ENCODE measurements around the gene PKDCC. TPM values are rescaled to one million over a fixed set of nuclear protein-coding genes. Genes with fewer than 3 reads are reported as not detected.

The PKDCC gene
- total and polyA plus RNA-seq, 2 donors (not counting 1 experiment from before 2014, with no cell fraction given), result 0.20 to 0.82 TPM

DNA sequence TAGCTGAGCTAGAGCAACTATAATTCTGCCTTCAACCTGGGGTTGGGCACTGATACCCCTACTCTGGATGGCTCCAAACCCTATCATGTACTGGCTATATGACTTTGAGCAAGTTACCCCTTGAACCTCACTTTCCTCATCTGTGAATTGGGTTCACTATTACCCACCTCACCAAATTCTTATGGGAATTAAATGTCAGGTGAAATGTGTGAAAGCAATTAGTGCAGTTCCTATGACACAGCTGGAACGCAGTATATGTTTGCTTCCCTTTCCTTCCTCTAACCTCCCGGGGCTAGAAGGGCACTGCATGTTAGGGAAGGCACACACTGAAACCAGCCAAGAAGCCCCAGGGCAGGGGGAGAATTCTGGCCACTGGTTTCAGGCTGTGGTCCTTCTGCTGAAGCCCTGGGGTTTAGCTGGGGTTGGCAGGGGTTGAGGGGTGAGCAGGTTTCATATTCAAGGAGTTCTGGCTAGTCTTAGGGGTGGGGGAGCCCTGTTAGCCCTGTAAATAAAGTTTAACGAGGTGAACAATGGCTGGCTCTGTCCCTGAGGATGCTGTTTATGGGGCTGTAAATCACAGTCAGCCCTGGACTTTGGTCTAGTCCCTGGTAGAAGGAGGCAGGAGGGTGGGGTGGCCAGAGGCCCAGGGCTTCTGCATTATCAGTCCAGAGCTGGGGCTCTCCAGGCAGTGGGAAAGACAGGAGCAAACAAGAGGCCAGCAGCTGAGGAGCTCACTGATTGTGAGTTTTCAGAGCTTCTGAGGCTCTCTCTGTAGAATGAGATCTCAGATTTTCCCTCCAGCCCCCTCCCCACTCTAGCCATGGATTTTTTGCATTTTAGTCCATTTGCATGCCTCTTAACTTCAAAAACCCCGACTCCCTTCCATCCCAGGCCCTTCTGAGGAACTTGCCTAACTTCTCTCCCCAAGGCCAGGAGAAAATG, 8.0 kb downstream of the PKDCC start:
- H3K27me3 Mint-ChIP-seq, result peaks cover 20% of the 10 kb centered on the region
- DNase-seq (no peak), ATAC-seq (ENCODE audit: low read depth) (no peak)
- intact Hi-C loops (cut with micrococcal nuclease), result no loop called here
- 70% methylated on average over 2 of the region's 4 CpGs for WGBS (ENCODE audit: insufficient coverage)
- Histone ChIP-seq H3K27me3 (replicated peaks in 1 of 4; ENCODE audit: control extremely low read depth in 1 of 4, control insufficient read depth in 3 of 4, insufficient read depth in 4 of 4, low read length in 3 of 4) (peaks cover 0 to 6% (median 0%) of the 10 kb centered on the region in 4 experiments), H3K36me3 (replicated peaks in 1 of 2; ENCODE audit: control extremely low read depth in 1 of 2, control insufficient read depth in 1 of 2, extremely low read depth in 1 of 2, insufficient read depth in 2 of 2, low read length in 1 of 2) (no peaks in the 10 kb centered on the region), H3K4me2 (replicated peaks; ENCODE audit: low read depth, low read length, poor library complexity, severe bottlenecking) (no peak overlapping the region), H4K20me1 (ENCODE audit: control insufficient read depth, insufficient read depth, low read length, poor library complexity, severe bottlenecking) (no peaks in the 10 kb centered on the region), H3K79me2 (ENCODE audit: control insufficient read depth, insufficient read depth, low read length) (no peaks in the 10 kb centered on the region), H3K27ac (ENCODE audit: low read length in 2 of 2) (no peak overlapping the region), H3K4me1 (ENCODE audit: control insufficient read depth in 2 of 2, insufficient read depth in 2 of 2, low read length in 2 of 2) (no peaks in the 10 kb centered on the region), H3K9me3 (ENCODE audit: control extremely low read depth in 1 of 3, control insufficient read depth in 2 of 3, insufficient read depth in 1 of 3, low read length in 2 of 3) (no peaks in the 10 kb centered on the region), H3K9ac (ENCODE audit: low read length) (no peak overlapping the region), H2AFZ (ENCODE audit: insufficient read depth, low read depth, low read length, poor library complexity, severe bottlenecking) (no peak overlapping the region), H3K4me3 (ENCODE audit: control extremely low read depth in 1 of 5, extremely low read depth in 1 of 5, insufficient read depth in 1 of 5, low read depth in 2 of 5, low read length in 4 of 5) (no peak overlapping the region)
- no peak overlapping the region for H3K4me3 Mint-ChIP-seq
- ChIA-PET POLR2A (no interaction called here), CTCF (no interaction called here)
- H3K4me1 Mint-ChIP-seq, result no peaks in the 10 kb centered on the region
- TF ChIP-seq EZH2 (IDR thresholded peaks at IDR 0.05; ENCODE audit: borderline replicate concordance, insufficient read depth, low read depth, low read length, poor library complexity, severe bottlenecking), result no peak
- TF ChIP-seq, protein P1, sequence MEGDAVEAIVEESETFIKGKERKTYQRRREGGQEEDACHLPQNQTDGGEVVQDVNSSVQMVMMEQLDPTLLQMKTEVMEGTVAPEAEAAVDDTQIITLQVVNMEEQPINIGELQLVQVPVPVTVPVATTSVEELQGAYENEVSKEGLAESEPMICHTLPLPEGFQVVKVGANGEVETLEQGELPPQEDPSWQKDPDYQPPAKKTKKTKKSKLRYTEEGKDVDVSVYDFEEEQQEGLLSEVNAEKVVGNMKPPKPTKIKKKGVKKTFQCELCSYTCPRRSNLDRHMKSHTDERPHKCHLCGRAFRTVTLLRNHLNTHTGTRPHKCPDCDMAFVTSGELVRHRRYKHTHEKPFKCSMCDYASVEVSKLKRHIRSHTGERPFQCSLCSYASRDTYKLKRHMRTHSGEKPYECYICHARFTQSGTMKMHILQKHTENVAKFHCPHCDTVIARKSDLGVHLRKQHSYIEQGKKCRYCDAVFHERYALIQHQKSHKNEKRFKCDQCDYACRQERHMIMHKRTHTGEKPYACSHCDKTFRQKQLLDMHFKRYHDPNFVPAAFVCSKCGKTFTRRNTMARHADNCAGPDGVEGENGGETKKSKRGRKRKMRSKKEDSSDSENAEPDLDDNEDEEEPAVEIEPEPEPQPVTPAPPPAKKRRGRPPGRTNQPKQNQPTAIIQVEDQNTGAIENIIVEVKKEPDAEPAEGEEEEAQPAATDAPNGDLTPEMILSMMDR (IDR thresholded peaks at IDR 0.05), result no peak
- H3K9me3 Mint-ChIP-seq (ENCODE audit: insufficient read depth), result no peaks in the 10 kb centered on the region
- H3K27ac Mint-ChIP-seq, result no peak overlapping the region
